ENCODE data around the gene FBXL15. TPM values are rescaled to one million over a fixed set of nuclear protein-coding genes. Genes with fewer than 3 reads are reported as not detected.
A peak's percentile ranks its signal among the peaks of the same experiment; 100 is the strongest.

Gene FBXL15
- total and polyA plus RNA-seq, 2 of the 13 experiments (the other 11 are each of a cell fraction or from before 2014, with no cell fraction given): 4.3 to 8.3 TPM

GRCh38 chr10:102384606-102385429, 35.8 kb upstream of the FBXL15 start:
- TF ChIP-seq ZFY (CRISPR knock-in tag; IDR thresholded peaks at IDR 0.05) (0 out of 2 replicates have a peak, but pooled peaks have one; percentile 24), ZNF891 (CRISPR knock-in tag; IDR thresholded peaks at IDR 0.05) (no peak), GABPA (IDR thresholded peaks at IDR 0.05; ENCODE audit: low read depth, low read length) (no peak), GABPA (CRISPR knock-in tag; IDR thresholded peaks at IDR 0.05; ENCODE audit: low read depth) (peak; percentile 84), ZNF7 (CRISPR knock-in tag; IDR thresholded peaks at IDR 0.05) (peak; percentile 97), ZNF264 (CRISPR knock-in tag; IDR thresholded peaks at IDR 0.05) (0 out of 2 replicates have a peak, but pooled peaks have one; percentile 46), SAP130 (CRISPR knock-in tag; IDR thresholded peaks at IDR 0.05; ENCODE audit: low read depth) (peak; percentile 22; the same call in 1 of the 2 replicates), CEBPB (IDR thresholded peaks at IDR 0.05; ENCODE audit: borderline replicate concordance, low read depth, low read length) (peak; percentile 77; the same call in 1 of the 2 replicates), KAT8 (CRISPR knock-in tag; IDR thresholded peaks at IDR 0.05) (peak; percentile 61), ELF1 (CRISPR knock-in tag; IDR thresholded peaks at IDR 0.05) (peak; percentile 61; the same call in 1 of the 2 replicates), MYC (CRISPR knock-in tag; IDR thresholded peaks at IDR 0.05; ENCODE audit: borderline replicate concordance) (peak; percentile 22; the same call in 1 of the 2 replicates), ELF3 (CRISPR knock-in tag; IDR thresholded peaks at IDR 0.05) (0 out of 2 replicates have a peak, but pooled peaks have one; percentile 39), ETV5 (CRISPR knock-in tag; IDR thresholded peaks at IDR 0.05; ENCODE audit: borderline replicate concordance) (peak; percentile 47; the same call in 1 of the 2 replicates), GABPB1 (CRISPR knock-in tag; IDR thresholded peaks at IDR 0.05) (peak; percentile 48; the same call in 1 of the 2 replicates), PRDM15 (CRISPR knock-in tag; IDR thresholded peaks at IDR 0.05) (peak; percentile 97), CEBPG (CRISPR knock-in tag; IDR thresholded peaks at IDR 0.05) (peak; percentile 78), RFXAP (CRISPR knock-in tag; IDR thresholded peaks at IDR 0.05; ENCODE audit: borderline replicate concordance) (0 out of 2 replicates have a peak, but pooled peaks have one; percentile 10), DNMT1 (CRISPR knock-in tag; IDR thresholded peaks at IDR 0.05) (no peak), CREB1 (IDR thresholded peaks at IDR 0.05) (no peak), CREB1 (CRISPR knock-in tag; IDR thresholded peaks at IDR 0.05) (peak; percentile 18; the same call in 1 of the 2 replicates), SRF (IDR thresholded peaks at IDR 0.05; ENCODE audit: low read depth, low read length) (no peak), MIXL1 (CRISPR knock-in tag; IDR thresholded peaks at IDR 0.05) (0 out of 2 replicates have a peak, but pooled peaks have one; percentile 15), PAWR (CRISPR knock-in tag; IDR thresholded peaks at IDR 0.05; ENCODE audit: borderline replicate concordance) (no peak), KDM3A (CRISPR knock-in tag; IDR thresholded peaks at IDR 0.05; ENCODE audit: low read depth) (no peak), SRSF4 (IDR thresholded peaks at IDR 0.05; ENCODE audit: low read depth, low read length, poor library complexity, severe bottlenecking) (no peak)
- intact Hi-C loops (cut with micrococcal nuclease; ENCODE audit: unreplicated experiment): no loop called here
- peaks cover 11 to 22% of the 10 kb centered on the region in 2 experiments for H3K36me3 ChIP-seq (replicated peaks in 1 of 2; ENCODE audit: control insufficient read depth in 1 of 2, insufficient read depth in 2 of 2, low read length in 2 of 2)
- no peak overlapping the region for H2AFZ ChIP-seq (ENCODE audit: low read length)
- H3K4me2 ChIP-seq (ENCODE audit: low read depth, low read length): peak overlapping the region; percentile 36
- H3K9me3 ChIP-seq (ENCODE audit: low read length): no peaks in the 10 kb centered on the region
- H3K4me1 ChIP-seq (ENCODE audit: insufficient read depth, low read length): peaks cover 14% of the 10 kb centered on the region
- H3K79me2 ChIP-seq (ENCODE audit: insufficient read depth, low read length): no peaks in the 10 kb centered on the region
- ChIA-PET CTCF (ENCODE audit: low intra/inter-chr PET ratio, low total read pairs) (no interaction called here), POLR2A (interaction anchor here (0.8 to 1.4 kb wide), 8 partner anchors 9 to 50 kb away, joined by 3 to 8 read pairs (median 4); partner anchors contain the start of genes FBXL15 and NFKB2)
- BruUV-seq (replicated peaks): no TSS peak
- FAIRE-seq (peak; percentile 66), DNase-seq (ENCODE audit: low spot score) (peak; percentile 57), ATAC-seq (peak; percentile 74)
- H3K9ac ChIP-seq (ENCODE audit: insufficient read depth, low read depth, low read length): no peak overlapping the region
- 58% methylated on average over 4 of the region's 4 CpGs for WGBS (ENCODE audit: low lambda C conversion rate)
- in situ Hi-C loops (cut with HindIII; ENCODE audit: extremely low pct_ligation_motif_present, low pct_unique_long_range_greater_than_20kb): no loop called here
- no peak overlapping the region for H3K27ac ChIP-seq (ENCODE audit: extremely low read length, insufficient read depth, low read length)
- no peak overlapping the region for H3K4me3 ChIP-seq (replicated peaks in 1 of 3; ENCODE audit: insufficient read depth in 1 of 3, low read depth in 2 of 3, low read length in 3 of 3)
- no peaks in the 10 kb centered on the region for H3K27me3 ChIP-seq (ENCODE audit: control insufficient read depth in 1 of 2, insufficient read depth in 2 of 2, low read length in 2 of 2)
- H4K20me1 ChIP-seq (ENCODE audit: insufficient read depth, low read length): no peaks in the 10 kb centered on the region

Data from HepG2 (cell line).